Endodermal cell (in vitro differentiated cells): ENCODE data around the gene ANKH. TPM values are rescaled to one million over a fixed set of nuclear protein-coding genes. Genes with fewer than 3 reads are reported as not detected.

ENCODE experiments used
- DNase-seq: peaks from one replicate; pipeline ENCODE4 v3.0.0-alpha.2; 2017
- H3K27ac ChIP-seq: 2 replicates; pipeline ENCODE4 v1.5.1; 2013; ENCODE audit warnings: mild to moderate bottlenecking, low read depth, low read length, moderate library complexity
- H3K27me3 ChIP-seq: 2 replicates; pipeline ENCODE4 v1.6.1; 2013; ENCODE audit warnings: mild to moderate bottlenecking, low read length, moderate library complexity; ENCODE audit not compliant: insufficient read depth, control insufficient read depth, poor library complexity, severe bottlenecking
- H3K36me3 ChIP-seq: 2 replicates; pipeline ENCODE4 v1.7.0; 2013; ENCODE audit warnings: mild to moderate bottlenecking, low read length, moderate library complexity; ENCODE audit not compliant: control insufficient read depth, insufficient read depth
- H3K4me1 ChIP-seq: one replicate; pipeline ENCODE4 v1.7.0; 2013; ENCODE audit warnings: low read length; ENCODE audit not compliant: control insufficient read depth, insufficient read depth
- H3K4me3 ChIP-seq: 2 replicates; pipeline ENCODE4 v1.5.1; 2013; ENCODE audit warnings: mild to moderate bottlenecking, low read length, moderate library complexity
- H3K9ac ChIP-seq: 2 replicates; pipeline ENCODE4 v1.6.1; 2013; ENCODE audit warnings: mild to moderate bottlenecking, low read length, moderate library complexity; ENCODE audit not compliant: poor library complexity, severe bottlenecking; ENCODE audit errors: extremely low read depth
- H3K9me3 ChIP-seq: 2 replicates; pipeline ENCODE4 v1.6.1; 2013; ENCODE audit warnings: mild to moderate bottlenecking, low read length, moderate library complexity; ENCODE audit not compliant: control insufficient read depth
- H3K27ac Mint-ChIP-seq: 2 replicates; pipeline ENCODE4 v1.8.0; 2020; ENCODE audit warnings: mixed read lengths
- H3K27me3 Mint-ChIP-seq: 2 replicates; pipeline ENCODE4 v1.8.0; 2021; ENCODE audit warnings: mild to moderate bottlenecking, mixed read lengths; ENCODE audit not compliant: insufficient read depth
- H3K36me3 Mint-ChIP-seq: 2 replicates; pipeline ENCODE4 v1.8.0; 2020; ENCODE audit warnings: low read depth, mixed read lengths
- H3K4me1 Mint-ChIP-seq: 2 replicates; pipeline ENCODE4 v1.8.0; 2020; ENCODE audit warnings: mixed read lengths
- H3K4me3 Mint-ChIP-seq: 2 replicates; pipeline ENCODE4 v1.8.0; 2020; ENCODE audit warnings: mild to moderate bottlenecking, moderate library complexity, mixed read lengths
- H3K9me3 Mint-ChIP-seq: 2 replicates; pipeline ENCODE4 v1.8.0; 2020; ENCODE audit warnings: mild to moderate bottlenecking, mixed read lengths
- CTCF ChIP-seq: fragments of 200-600 bp; sonication (generic); conservative IDR thresholded peaks from 2 replicates; pipeline ENCODE4 v1.5.0; 2021; ENCODE audit warnings: antibody characterized with exemption, mild to moderate bottlenecking
- WGBS, 2 experiments: methylation state at CpG; one replicate each; pipeline versions ENCODE4 v1.1.5 to v1.1.7; 2013; ENCODE audit warnings: missing lambda C conversion rate in 2 of 2, mixed read lengths in 1 of 2; ENCODE audit not compliant: insufficient coverage in 1 of 2, insufficient read length in 1 of 2; 5-methylcytosine and 5-hydroxymethylcytosine counted together
- total RNA-seq, 2 donors: library from RNA; stranded (reverse); fragmentation: NEBNext Ultra II Directional in 1 of 2; extraction: Animal tissue kit (Norgen Biotek cat#: 25700) in 1 of 2; gene quantifications; 2 replicates in 1 of 2; 3 replicates in 1 of 2; pipeline ENCODE4 v1.2.1, GENCODE V29; 2021

Gene ANKH
- total RNA-seq, 2 donors from 2014 or later, result 26.5 to 43.4 TPM

- H3K9me3 ChIP-seq, result no peaks in the 10 kb centered on the region
- H3K9me3 Mint-ChIP-seq, result no peaks in the 10 kb centered on the region
- H3K4me3 Mint-ChIP-seq, result no peak overlapping the region
- H3K27me3 Mint-ChIP-seq, result peaks cover 26% of the 10 kb centered on the region
- no peak overlapping the region for H3K9ac ChIP-seq
- no peak overlapping the region for H3K27ac ChIP-seq
- H3K36me3 Mint-ChIP-seq, result no peaks in the 10 kb centered on the region
- H3K4me1 Mint-ChIP-seq, result peaks cover 10% of the 10 kb centered on the region
- no peak for TF ChIP-seq CTCF
- no peak for DNase-seq
- H3K27ac Mint-ChIP-seq, result no peak overlapping the region
- H3K27me3 ChIP-seq, result peaks cover 24% of the 10 kb centered on the region
- no peak overlapping the region for H3K4me3 ChIP-seq
- WGBS, 2 experiments, result 81 to 93% methylated on average over 7 of the region's 7 CpGs
- H3K4me1 ChIP-seq, result no peaks in the 10 kb centered on the region
- H3K36me3 ChIP-seq, result no peaks in the 10 kb centered on the region
Measured at GRCh38 chr5:14868771-14869170, 2.8 kb downstream of the ANKH start.

- Mint-ChIP-seq H3K9me3 (no peaks in the 10 kb centered on the region), H3K36me3 (no peaks in the 10 kb centered on the region), H3K27me3 (peaks cover 8% of the 10 kb centered on the region), H3K4me3 (no peak overlapping the region), H3K4me1 (peaks cover 10% of the 10 kb centered on the region), H3K27ac (no peak overlapping the region)
- TF ChIP-seq CTCF, result no peak
- Histone ChIP-seq H3K9ac (no peak overlapping the region), H3K4me3 (no peak overlapping the region), H3K9me3 (no peaks in the 10 kb centered on the region), H3K36me3 (no peaks in the 10 kb centered on the region), H3K27ac (no peak overlapping the region), H3K27me3 (peaks cover 6% of the 10 kb centered on the region), H3K4me1 (peaks cover 8% of the 10 kb centered on the region)
- no peak for DNase-seq
- 94 to 100% methylated on average over 1 to 2 of the region's 2 CpGs for WGBS, 2 experiments
Measured at GRCh38 chr5:14864181-14864812, 7.3 kb downstream of the ANKH start.

GRCh38 chr5:14863105-14863504 lies 8.5 kb downstream of the ANKH start:
- peaks cover 10% of the 10 kb centered on the region for H3K4me1 Mint-ChIP-seq
- DNase-seq, result no peak

More at GRCh38 chr5:14863105-14863504, 8.5 kb downstream of the ANKH start:
- Mint-ChIP-seq H3K27me3 (no peaks in the 10 kb centered on the region), H3K9me3 (no peaks in the 10 kb centered on the region), H3K27ac (no peak overlapping the region), H3K36me3 (no peaks in the 10 kb centered on the region), H3K4me3 (no peak overlapping the region)
- Histone ChIP-seq H3K27me3 (no peaks in the 10 kb centered on the region), H3K36me3 (no peaks in the 10 kb centered on the region), H3K4me3 (no peak overlapping the region), H3K9me3 (no peaks in the 10 kb centered on the region), H3K4me1 (peaks cover 8% of the 10 kb centered on the region), H3K9ac (no peak overlapping the region), H3K27ac (no peak overlapping the region)
- TF ChIP-seq CTCF, result no peak
- 86 to 90% methylated on average over 2 of the region's 2 CpGs for WGBS, 2 experiments
